Measurements from ENCODE around the gene MAP7. TPM values are rescaled to one million over a fixed set of nuclear protein-coding genes. Genes with fewer than 3 reads are reported as not detected.

The MAP7 gene
- total RNA-seq, 2 experiments from 2014 or later = 0.45 to 0.49 TPM

- DNase-seq (no peak), ATAC-seq (ENCODE audit: poor library complexity) (no peak)
- peaks cover 14% of the 10 kb centered on the region for H3K4me1 ChIP-seq (ENCODE audit: insufficient read depth, low read length)
- POLR2A ChIA-PET = no interaction called here
- no peaks in the 10 kb centered on the region for H3K27me3 ChIP-seq (ENCODE audit: control insufficient read depth in 1 of 2, insufficient read depth in 2 of 2, low read length in 2 of 2)
- H3K27ac ChIP-seq (ENCODE audit: low read depth in 1 of 2, low read length in 2 of 2) = no peak overlapping the region
- CTCF ChIA-PET = no interaction called here
- H3K36me3 Mint-ChIP-seq (ENCODE audit: low read depth) = no peaks in the 10 kb centered on the region
- H3K27me3 Mint-ChIP-seq = peaks cover 3% of the 10 kb centered on the region
- intact Hi-C loops (cut with DNase I, micrococcal nuclease) = no loop called here
- peaks cover 22% of the 10 kb centered on the region for H3K4me1 Mint-ChIP-seq (ENCODE audit: low read depth)
- H3K4me3 ChIP-seq (ENCODE audit: low read length) = no peak overlapping the region
- no peaks in the 10 kb centered on the region for H3K36me3 ChIP-seq (ENCODE audit: insufficient read depth, low read length)
- TF ChIP-seq, protein P1, sequence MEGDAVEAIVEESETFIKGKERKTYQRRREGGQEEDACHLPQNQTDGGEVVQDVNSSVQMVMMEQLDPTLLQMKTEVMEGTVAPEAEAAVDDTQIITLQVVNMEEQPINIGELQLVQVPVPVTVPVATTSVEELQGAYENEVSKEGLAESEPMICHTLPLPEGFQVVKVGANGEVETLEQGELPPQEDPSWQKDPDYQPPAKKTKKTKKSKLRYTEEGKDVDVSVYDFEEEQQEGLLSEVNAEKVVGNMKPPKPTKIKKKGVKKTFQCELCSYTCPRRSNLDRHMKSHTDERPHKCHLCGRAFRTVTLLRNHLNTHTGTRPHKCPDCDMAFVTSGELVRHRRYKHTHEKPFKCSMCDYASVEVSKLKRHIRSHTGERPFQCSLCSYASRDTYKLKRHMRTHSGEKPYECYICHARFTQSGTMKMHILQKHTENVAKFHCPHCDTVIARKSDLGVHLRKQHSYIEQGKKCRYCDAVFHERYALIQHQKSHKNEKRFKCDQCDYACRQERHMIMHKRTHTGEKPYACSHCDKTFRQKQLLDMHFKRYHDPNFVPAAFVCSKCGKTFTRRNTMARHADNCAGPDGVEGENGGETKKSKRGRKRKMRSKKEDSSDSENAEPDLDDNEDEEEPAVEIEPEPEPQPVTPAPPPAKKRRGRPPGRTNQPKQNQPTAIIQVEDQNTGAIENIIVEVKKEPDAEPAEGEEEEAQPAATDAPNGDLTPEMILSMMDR (IDR thresholded peaks at IDR 0.05) = no peak
- no peak overlapping the region for H3K4me3 Mint-ChIP-seq
- no peaks in the 10 kb centered on the region for H3K9me3 ChIP-seq (ENCODE audit: control insufficient read depth in 1 of 2, insufficient read depth in 1 of 2, low read length in 2 of 2)
- no peaks in the 10 kb centered on the region for H3K9me3 Mint-ChIP-seq
- H3K27ac Mint-ChIP-seq = no peak overlapping the region
Measured at GRCh38 chr6:136527831-136528230, 22.4 kb downstream of the MAP7 start.

- peaks cover 3% of the 10 kb centered on the region for H3K27me3 Mint-ChIP-seq
- ATAC-seq (ENCODE audit: poor library complexity) (no peak), DNase-seq (no peak)
- no peak overlapping the region for H3K4me3 Mint-ChIP-seq
- CTCF ChIA-PET = interaction anchor here (0.6 to 1.0 kb wide), 2 partner anchors 8 to 12 kb away, joined by 3 read pairs; no protein-coding TSS in a partner anchor
- H3K36me3 ChIP-seq (ENCODE audit: insufficient read depth, low read length) = no peaks in the 10 kb centered on the region
- POLR2A ChIA-PET = interaction anchor here (1.0 kb wide), 1 partner anchor 67 kb away, joined by 4 read pairs; no protein-coding TSS in a partner anchor
- peaks cover 14% of the 10 kb centered on the region for H3K4me1 ChIP-seq (ENCODE audit: insufficient read depth, low read length)
- no peaks in the 10 kb centered on the region for H3K36me3 Mint-ChIP-seq (ENCODE audit: low read depth)
- H3K9me3 ChIP-seq (ENCODE audit: control insufficient read depth in 1 of 2, insufficient read depth in 1 of 2, low read length in 2 of 2) = no peaks in the 10 kb centered on the region
- no peak overlapping the region for H3K27ac Mint-ChIP-seq
- TF ChIP-seq, protein P1 (IDR thresholded peaks at IDR 0.05) = no peak
- H3K4me1 Mint-ChIP-seq (ENCODE audit: low read depth) = peaks cover 22% of the 10 kb centered on the region
- H3K9me3 Mint-ChIP-seq = no peaks in the 10 kb centered on the region
- no peaks in the 10 kb centered on the region for H3K27me3 ChIP-seq (ENCODE audit: control insufficient read depth in 1 of 2, insufficient read depth in 2 of 2, low read length in 2 of 2)
- H3K27ac ChIP-seq (ENCODE audit: low read depth in 1 of 2, low read length in 2 of 2) = no peak overlapping the region
- no peak overlapping the region for H3K4me3 ChIP-seq (ENCODE audit: low read length)
- intact Hi-C loops (cut with DNase I, micrococcal nuclease) = no loop called here
Measured at GRCh38 chr6:136526937-136527336, 23.3 kb downstream of the MAP7 start.

DNA sequence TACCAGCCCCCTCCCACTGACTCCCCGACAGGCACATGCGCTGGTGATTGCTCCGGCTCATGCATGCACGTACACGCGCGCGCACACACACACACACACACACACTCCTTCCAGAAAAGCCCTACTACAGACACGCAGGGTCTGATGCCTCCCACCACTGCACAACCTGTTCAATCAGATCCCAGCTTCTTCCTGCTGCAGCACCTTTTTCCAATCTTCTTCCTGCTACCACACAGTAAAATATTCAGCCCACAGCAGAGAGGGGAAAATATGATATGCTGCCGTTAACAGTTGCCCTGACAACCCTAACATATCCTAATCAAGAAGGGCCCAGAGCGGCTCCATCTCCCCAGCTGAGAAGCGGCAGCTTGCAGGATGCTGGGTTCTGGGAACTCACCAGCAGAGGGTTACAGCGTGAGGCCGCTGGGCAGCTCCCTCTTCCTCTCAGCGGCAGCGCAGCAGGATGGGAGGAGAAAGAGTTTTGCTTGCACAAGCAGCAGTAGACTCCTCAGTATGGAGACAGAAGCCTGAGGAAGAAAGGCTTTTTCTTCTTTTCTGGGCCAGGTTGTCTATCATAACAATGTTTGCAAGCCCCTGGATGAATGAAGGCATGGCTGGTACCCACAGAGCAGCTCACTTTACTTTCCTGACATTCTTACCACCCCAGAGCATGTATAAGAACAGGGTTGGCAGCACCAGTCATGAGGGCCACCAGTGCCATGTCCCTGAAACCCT, 23.9 kb downstream of the MAP7 start:
- Histone ChIP-seq H3K27me3 (ENCODE audit: control insufficient read depth in 1 of 2, insufficient read depth in 2 of 2, low read length in 2 of 2) (no peaks in the 10 kb centered on the region), H3K27ac (ENCODE audit: low read depth in 1 of 2, low read length in 2 of 2) (no peak overlapping the region), H3K36me3 (ENCODE audit: insufficient read depth, low read length) (no peaks in the 10 kb centered on the region), H3K4me1 (ENCODE audit: insufficient read depth, low read length) (peaks cover 14% of the 10 kb centered on the region), H3K9me3 (ENCODE audit: control insufficient read depth in 1 of 2, insufficient read depth in 1 of 2, low read length in 2 of 2) (no peaks in the 10 kb centered on the region), H3K4me3 (ENCODE audit: low read length) (no peak overlapping the region)
- TF ChIP-seq, protein P1 (IDR thresholded peaks at IDR 0.05) = no peak
- H3K36me3 Mint-ChIP-seq (ENCODE audit: low read depth) = no peaks in the 10 kb centered on the region
- DNase-seq = peak in 12 of 14 experiments; percentile 9 to 58 (median 25)
- peak overlapping the region; percentile 10 for H3K27ac Mint-ChIP-seq
- peak overlapping the region; percentile 76 for H3K4me3 Mint-ChIP-seq
- ChIA-PET CTCF (interaction anchor here (0.7 to 1.0 kb wide), 2 partner anchors 13 to 18 kb away, joined by 3 read pairs; no protein-coding TSS in a partner anchor), POLR2A (interaction anchor here (1.0 kb wide), 1 partner anchor 68 kb away, joined by 4 read pairs; no protein-coding TSS in a partner anchor)
- intact Hi-C loops (cut with DNase I, micrococcal nuclease) = no loop called here
- H3K27me3 Mint-ChIP-seq = peaks cover 3% of the 10 kb centered on the region
- H3K4me1 Mint-ChIP-seq (ENCODE audit: low read depth) = peaks cover 22% of the 10 kb centered on the region
- no peaks in the 10 kb centered on the region for H3K9me3 Mint-ChIP-seq
- peak; percentile 89 for ATAC-seq (ENCODE audit: poor library complexity)

Measured in CD4-positive, alpha-beta T cell (primary cell).